ENCODE measurements around the gene CHL1.

CHL1 gene

GRCh38 chr3:248864-249520 is 52.4 kb downstream of the CHL1 start:
- no peak overlapping the region for H3K27ac ChIP-seq
- TF ChIP-seq ZFX (IDR thresholded peaks at IDR 0.05) (no peak), CTCF (conservative IDR thresholded peaks at IDR 0.05) (no peak)

- H3K27ac ChIP-seq, result no peak overlapping the region
- no peak for TF ChIP-seq CTCF (conservative IDR thresholded peaks at IDR 0.05)
- TF ChIP-seq ZFX (IDR thresholded peaks at IDR 0.05), result no peak
These were observed 53.2 kb downstream of the CHL1 start for GRCh38 chr3:249587-250262.

GRCh38 chr3:256501-256900 is 59.9 kb downstream of the CHL1 start:
- no peak for TF ChIP-seq CTCF (conservative IDR thresholded peaks at IDR 0.05)

GRCh38 chr3:257826-258225 is 61.3 kb downstream of the CHL1 start:
- no peak overlapping the region for H3K27ac ChIP-seq
- no peak for TF ChIP-seq CTCF (conservative IDR thresholded peaks at IDR 0.05)

More at GRCh38 chr3:256501-256900, 59.9 kb downstream of the CHL1 start:
- H3K27ac ChIP-seq, result no peak overlapping the region

- no peak overlapping the region for H3K27ac ChIP-seq
- TF ChIP-seq ZFX (IDR thresholded peaks at IDR 0.05) (no peak), CTCF (conservative IDR thresholded peaks at IDR 0.05) (no peak)
These were observed 64.3 kb downstream of the CHL1 start for GRCh38 chr3:260898-261297.

GRCh38 chr3:263393-263792 is 66.8 kb downstream of the CHL1 start:
- H3K27ac ChIP-seq, result no peak overlapping the region
- TF ChIP-seq ZFX (IDR thresholded peaks at IDR 0.05) (no peak), CTCF (conservative IDR thresholded peaks at IDR 0.05) (no peak)

- H3K27ac ChIP-seq, result no peak overlapping the region
- no peak for TF ChIP-seq CTCF (conservative IDR thresholded peaks at IDR 0.05)
- TF ChIP-seq ZFX (IDR thresholded peaks at IDR 0.05), result no peak
These were observed 68.0 kb downstream of the CHL1 start for GRCh38 chr3:264394-265156.

Measured in C4-2B (cell line).